GM23248 (cell line): Measurements from ENCODE around the gene ZNF681. TPM values are rescaled to one million over a fixed set of nuclear protein-coding genes. Genes with fewer than 3 reads are reported as not detected.
"Not testable (repeated sequence)": the region's sequence is repeated elsewhere in the genome, so short reads cannot be mapped to it uniquely, and the experiment has no call there.

ENCODE experiments used
- DNase-seq: peaks from one replicate; pipeline ENCODE4 v3.0.0-alpha.2; 2015
- H2AFZ ChIP-seq: fragments of 200-600 bp; sonication (generic); 2 replicates; pipeline ENCODE4 v1.6.1; 2016; ENCODE audit warnings: antibody characterized with exemption
- H3F3A ChIP-seq: fragments of 200-600 bp; sonication (generic); 2 replicates; pipeline ENCODE4 v1.6.1; 2016; ENCODE audit warnings: mild to moderate bottlenecking, antibody characterized with exemption, mixed run types; ENCODE audit not compliant: insufficient read depth
- H3K27ac ChIP-seq: fragments of 200-600 bp; sonication (generic); 2 replicates; pipeline ENCODE4 v1.5.1; 2016; ENCODE audit warnings: mild to moderate bottlenecking
- H3K27me3 ChIP-seq: fragments of 200-600 bp; sonication (generic); replicated peaks from 2 replicates; pipeline ENCODE4 v1.6.1; 2016; ENCODE audit warnings: mild to moderate bottlenecking; ENCODE audit not compliant: insufficient read depth
- H3K36me3 ChIP-seq: fragments of 200-600 bp; sonication (generic); 2 replicates; pipeline ENCODE4 v1.6.1; 2016; ENCODE audit warnings: low read depth, mild to moderate bottlenecking
- H3K4me1 ChIP-seq: fragments of 200-600 bp; sonication (generic); 2 replicates; pipeline ENCODE4 v1.6.1; 2016; ENCODE audit warnings: mild to moderate bottlenecking; ENCODE audit not compliant: insufficient read depth
- H3K4me2 ChIP-seq: fragments of 200-600 bp; sonication (generic); one replicate; pipeline ENCODE4 v1.6.1; 2016; ENCODE audit warnings: mild to moderate bottlenecking; ENCODE audit not compliant: unreplicated experiment
- H3K4me3 ChIP-seq: fragments of 200-600 bp; sonication (generic); 2 replicates; pipeline ENCODE4 v1.5.1; 2016; ENCODE audit warnings: mild to moderate bottlenecking
- H3K79me2 ChIP-seq: fragments of 200-600 bp; sonication (generic); 2 replicates; pipeline ENCODE4 v1.6.1; 2016; ENCODE audit warnings: mild to moderate bottlenecking; ENCODE audit not compliant: insufficient read depth
- H3K9ac ChIP-seq: fragments of 200-600 bp; sonication (generic); 2 replicates; pipeline ENCODE4 v1.6.1; 2016; ENCODE audit warnings: mild to moderate bottlenecking
- H3K9me2 ChIP-seq: fragments of 200-600 bp; sonication (generic); 2 replicates; pipeline ENCODE4 v1.6.1; 2016; ENCODE audit warnings: mixed run types, mild to moderate bottlenecking, moderate library complexity; ENCODE audit not compliant: insufficient read depth
- H3K9me3 ChIP-seq: fragments of 200-600 bp; sonication (generic); one replicate; pipeline ENCODE4 v1.6.1; 2017; ENCODE audit warnings: low read depth
- H4K20me1 ChIP-seq: fragments of 200-600 bp; sonication (generic); 2 replicates; pipeline ENCODE4 v1.6.0; 2016; ENCODE audit not compliant: insufficient read depth
- EZH2 ChIP-seq: fragments of 200-600 bp; sonication (generic); IDR thresholded peaks from 2 replicates; pipeline ENCODE4 v1.6.1; 2018; ENCODE audit warnings: antibody characterized with exemption, mild to moderate bottlenecking; ENCODE audit not compliant: insufficient read depth, poor library complexity, severe bottlenecking
- EZH2phosphoT487 ChIP-seq: fragments of 200-600 bp; sonication (generic); IDR thresholded peaks from 2 replicates; pipeline ENCODE4 v1.6.1; 2018; ENCODE audit warnings: antibody characterized with exemption, moderate library complexity, mild to moderate bottlenecking, low read depth; ENCODE audit not compliant: insufficient read depth
- WGBS, 2 experiments: methylation state at CpG; one replicate each; pipeline ENCODE4 v1.1.6; 2015 to 2017; ENCODE audit warnings: low lambda C conversion rate in 2 of 2, low coverage in 1 of 2; ENCODE audit errors: missing lambda C conversion rate in 2 of 2; 5-methylcytosine and 5-hydroxymethylcytosine counted together
- in situ Hi-C: fragments of 300-500 bp; cut with MboI; formaldehyde crosslinking; loops from 2 replicates; pipeline ENCODE4 v1.15.0; 2020
- polyA plus RNA-seq: library from polyadenylated mRNA; unstranded; fragments of >200 nt; fragmentation: Nextera tagmentation; extraction: Ambion mirVana; gene quantifications from 2 replicates; pipeline ENCODE4 v1.2.1, GENCODE V29; 2016
- total RNA-seq: library from RNA; depleted of rRNA; stranded (reverse); fragments of >200 nt; shearing (Covaris generic); gene quantifications from 2 replicates; pipeline ENCODE4 v1.2.3, GENCODE V29; 2014

The ZNF681 gene
- total and polyA plus RNA-seq, 2 experiments from 2014 or later: 0.32 to 0.38 TPM

DNA sequence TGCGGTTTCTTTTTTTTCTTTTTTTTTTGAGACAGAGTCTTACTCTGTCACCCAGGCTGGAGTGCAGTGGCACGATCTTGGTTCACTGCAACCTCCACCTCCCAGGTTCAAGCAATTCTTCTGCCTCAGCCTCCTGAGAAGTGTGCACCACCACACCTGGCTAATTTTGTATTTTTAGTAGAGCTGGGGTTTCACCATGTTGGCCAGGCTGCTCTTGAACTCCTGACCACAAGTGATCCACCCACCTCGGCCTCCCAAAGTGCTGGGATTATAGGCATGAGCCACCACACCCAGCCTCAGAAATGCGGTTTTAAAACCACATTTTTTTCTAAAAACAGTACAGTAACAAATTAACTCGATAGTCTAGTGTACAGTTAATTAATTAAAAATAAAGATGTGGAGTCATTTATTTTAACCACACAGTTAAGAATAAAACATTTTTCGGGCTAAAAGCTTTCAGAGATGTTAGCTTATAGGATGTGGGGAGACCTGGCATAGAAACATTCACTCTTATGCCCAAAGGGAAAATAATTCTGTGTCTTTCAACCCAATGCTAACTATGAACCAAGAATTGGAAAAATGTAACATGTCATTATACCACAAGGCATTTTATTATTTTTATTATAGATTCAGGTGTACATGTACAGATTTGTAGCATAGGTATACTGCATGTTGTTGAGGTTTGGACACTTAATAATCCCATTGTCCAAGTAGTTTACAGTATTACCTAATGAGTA, 27.8 kb downstream of the ZNF681 start:
- H2AFZ ChIP-seq, in situ Hi-C loops, H3K79me2 ChIP-seq, H3K9me3 ChIP-seq, H3K36me3 ChIP-seq, H3F3A ChIP-seq, H3K4me2 ChIP-seq, H3K27me3 ChIP-seq, H3K9ac ChIP-seq, DNase-seq, H3K4me1 ChIP-seq, H3K9me2 ChIP-seq, H4K20me1 ChIP-seq, H3K4me3 ChIP-seq, H3K27ac ChIP-seq: not testable (repeated sequence)
- WGBS, 2 experiments: 44% methylated on average over 6 of the region's 6 CpGs

GRCh38 chr19:23724161-23724560, 34.5 kb downstream of the ZNF681 start:
- H3K79me2 ChIP-seq, H3F3A ChIP-seq, H3K4me3 ChIP-seq, H3K4me2 ChIP-seq, DNase-seq, in situ Hi-C loops, H4K20me1 ChIP-seq, H2AFZ ChIP-seq, H3K27ac ChIP-seq, H3K36me3 ChIP-seq, H3K27me3 ChIP-seq, H3K9ac ChIP-seq, H3K9me3 ChIP-seq, H3K9me2 ChIP-seq, H3K4me1 ChIP-seq: not testable (repeated sequence)
- WGBS, 2 experiments: 4 to 10% methylated on average over 5 to 6 of the region's 6 CpGs

DNA sequence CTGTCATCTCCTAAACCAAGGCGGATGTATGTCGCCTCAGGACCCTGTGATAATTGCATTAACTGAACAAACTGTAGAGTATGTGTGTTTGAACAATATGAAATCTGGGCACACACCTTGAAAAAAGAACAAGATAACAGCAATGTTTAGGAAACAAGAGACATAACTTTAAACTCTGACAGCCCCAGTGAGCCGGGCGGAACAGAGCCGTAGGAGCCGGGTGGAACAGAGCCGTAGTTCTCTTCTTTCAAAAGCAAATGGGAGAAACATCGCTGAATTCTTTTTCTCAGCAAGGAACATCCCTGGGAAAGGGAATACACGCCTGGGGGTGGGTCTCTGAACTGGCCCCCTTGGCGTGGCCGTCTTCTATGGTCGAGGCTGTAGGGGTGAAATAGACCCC, 39.9 kb downstream of the ZNF681 start:
- Histone ChIP-seq H3K9me2 (no peaks in the 10 kb centered on the region), H3K27me3 (no peaks in the 10 kb centered on the region), H4K20me1 (no peaks in the 10 kb centered on the region), H3F3A (no peaks in the 10 kb centered on the region), H3K79me2 (no peaks in the 10 kb centered on the region), H3K4me3 (no peak overlapping the region), H3K27ac (no peak overlapping the region), H2AFZ (no peak overlapping the region), H3K9me3 (no peaks in the 10 kb centered on the region), H3K4me1 (no peaks in the 10 kb centered on the region), H3K36me3 (no peaks in the 10 kb centered on the region), H3K9ac (no peak overlapping the region), H3K4me2 (no peak overlapping the region)
- TF ChIP-seq EZH2phosphoT487: no peak
- TF ChIP-seq EZH2: no peak
- DNase-seq: no peak
- 2% methylated on average over 12 of the region's 12 CpGs for WGBS, 2 experiments
- in situ Hi-C loops: no loop called here

DNA sequence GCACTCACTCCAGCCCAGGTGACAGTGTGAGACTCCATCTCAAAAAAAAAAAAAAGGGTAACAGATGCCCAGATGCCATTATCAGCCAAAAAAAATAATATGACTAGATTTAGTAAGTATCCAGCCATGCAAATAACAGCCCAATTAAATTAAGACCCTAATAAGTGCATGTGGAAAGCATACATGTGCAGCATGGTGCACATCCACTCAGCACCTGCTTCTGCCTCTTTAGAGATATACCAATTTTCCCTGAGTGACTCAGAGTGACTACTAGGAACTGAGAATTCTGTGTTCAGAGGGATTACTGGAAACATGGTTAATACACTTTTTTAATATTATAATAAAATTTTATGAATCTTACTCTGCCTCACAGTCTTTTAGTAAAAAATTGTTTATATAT, 41.9 kb downstream of the ZNF681 start:
- H3K4me1 ChIP-seq: no peaks in the 10 kb centered on the region
- in situ Hi-C loops: no loop called here

GRCh38 chr19:23709347-23709746, 49.3 kb downstream of the ZNF681 start:
- no peak overlapping the region for H3K4me3 ChIP-seq
- H3K36me3 ChIP-seq: no peaks in the 10 kb centered on the region
- no peaks in the 10 kb centered on the region for H3K9me2 ChIP-seq
- no peaks in the 10 kb centered on the region for H3K79me2 ChIP-seq
- no peaks in the 10 kb centered on the region for H3K9me3 ChIP-seq
- DNase-seq: no peak
- in situ Hi-C loops: no loop called here
- no peak for TF ChIP-seq EZH2
- no peaks in the 10 kb centered on the region for H3K4me1 ChIP-seq
- H3K9ac ChIP-seq: no peak overlapping the region
- WGBS, 2 experiments: 14 to 19% methylated on average over 2 of the region's 2 CpGs
- H3K4me2 ChIP-seq: no peak overlapping the region
- no peaks in the 10 kb centered on the region for H3K27me3 ChIP-seq
- no peak overlapping the region for H3K27ac ChIP-seq
- no peak overlapping the region for H2AFZ ChIP-seq
- H4K20me1 ChIP-seq: no peaks in the 10 kb centered on the region
- H3F3A ChIP-seq: no peaks in the 10 kb centered on the region

More for the DNA sequence above, 41.9 kb downstream of the ZNF681 start:
- H3K27ac ChIP-seq: no peak overlapping the region
- H3K9me3 ChIP-seq: no peaks in the 10 kb centered on the region
- H3K79me2 ChIP-seq: no peaks in the 10 kb centered on the region
- H3K27me3 ChIP-seq: no peaks in the 10 kb centered on the region
- no peak overlapping the region for H3K4me3 ChIP-seq
- H3K9me2 ChIP-seq: no peaks in the 10 kb centered on the region
- H3F3A ChIP-seq: no peaks in the 10 kb centered on the region
- no peak overlapping the region for H3K4me2 ChIP-seq
- no peak overlapping the region for H2AFZ ChIP-seq
- H4K20me1 ChIP-seq: no peaks in the 10 kb centered on the region
- H3K9ac ChIP-seq: no peak overlapping the region
- DNase-seq: no peak
- no peak for TF ChIP-seq EZH2phosphoT487
- TF ChIP-seq EZH2: no peak
- no peaks in the 10 kb centered on the region for H3K36me3 ChIP-seq
